MM.1S (cell line): Measurements from ENCODE around the gene PARP12.

Experiments used
- EZH2 ChIP-seq: fragments of 300-600 bp; sonication (generic); optimal IDR thresholded peaks from 2 replicates; pipeline ENCODE3; 2017; ENCODE audit warnings: low read depth, mild to moderate bottlenecking, antibody characterized with exemption, low read length, mixed read lengths
- EZH2phosphoT487 ChIP-seq: fragments of 300-600 bp; sonication (generic); IDR thresholded peaks from 2 replicates; pipeline ENCODE4 v1.6.1; 2018; ENCODE audit warnings: antibody characterized with exemption, low read length
- TF ChIP-seq, protein P1 (sequence below): fragments of 300-600 bp; sonication (generic); IDR thresholded peaks from 2 replicates; pipeline ENCODE4 v1.5.1; 2016; ENCODE audit warnings: antibody characterized with exemption, low read length, mixed read lengths

DNA sequence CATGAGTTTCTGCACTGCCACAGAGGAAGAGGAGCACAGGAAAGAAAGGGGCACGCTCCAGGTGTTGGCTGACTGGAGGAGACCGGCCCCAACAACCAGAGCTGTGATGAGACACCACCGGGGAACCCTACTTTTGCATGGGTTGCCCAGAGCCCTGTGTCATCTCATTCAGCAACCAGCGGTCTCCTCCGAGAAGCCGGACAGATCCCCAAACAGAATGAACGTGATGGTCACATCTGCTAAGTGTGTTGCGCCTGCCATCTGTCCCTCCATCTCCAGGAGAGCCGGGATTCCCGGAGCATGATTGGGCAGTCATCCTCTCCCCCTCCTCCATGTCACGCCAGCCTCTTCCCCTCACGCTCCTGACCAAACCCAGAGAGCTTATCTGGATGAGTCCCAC is 22.9 kb downstream of the PARP12 start:
- TF ChIP-seq EZH2phosphoT487 (no peak), EZH2 (no peak)
- TF ChIP-seq, protein P1, sequence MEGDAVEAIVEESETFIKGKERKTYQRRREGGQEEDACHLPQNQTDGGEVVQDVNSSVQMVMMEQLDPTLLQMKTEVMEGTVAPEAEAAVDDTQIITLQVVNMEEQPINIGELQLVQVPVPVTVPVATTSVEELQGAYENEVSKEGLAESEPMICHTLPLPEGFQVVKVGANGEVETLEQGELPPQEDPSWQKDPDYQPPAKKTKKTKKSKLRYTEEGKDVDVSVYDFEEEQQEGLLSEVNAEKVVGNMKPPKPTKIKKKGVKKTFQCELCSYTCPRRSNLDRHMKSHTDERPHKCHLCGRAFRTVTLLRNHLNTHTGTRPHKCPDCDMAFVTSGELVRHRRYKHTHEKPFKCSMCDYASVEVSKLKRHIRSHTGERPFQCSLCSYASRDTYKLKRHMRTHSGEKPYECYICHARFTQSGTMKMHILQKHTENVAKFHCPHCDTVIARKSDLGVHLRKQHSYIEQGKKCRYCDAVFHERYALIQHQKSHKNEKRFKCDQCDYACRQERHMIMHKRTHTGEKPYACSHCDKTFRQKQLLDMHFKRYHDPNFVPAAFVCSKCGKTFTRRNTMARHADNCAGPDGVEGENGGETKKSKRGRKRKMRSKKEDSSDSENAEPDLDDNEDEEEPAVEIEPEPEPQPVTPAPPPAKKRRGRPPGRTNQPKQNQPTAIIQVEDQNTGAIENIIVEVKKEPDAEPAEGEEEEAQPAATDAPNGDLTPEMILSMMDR, result no peak
